Activated naive CD4-positive, alpha-beta T cell treated with anti-CD3 and anti-CD28 coated beads, Interleukin-2, amount 50 U/mL, for 72 hours (primary cell): ENCODE measurements around the gene TENM3. TPM values are rescaled to one million over a fixed set of nuclear protein-coding genes. Genes with fewer than 3 reads are reported as not detected.
"Not testable (repeated sequence)": the region's sequence is repeated elsewhere in the genome, so short reads cannot be mapped to it uniquely, and the experiment has no call there.

Source experiments
- ATAC-seq, 2 donors: fragments of 150-1000 bp; cut with Tn5 transposase; 2 replicates each; pipeline ENCODE4 v1.10.0; 2021; ENCODE audit warnings: mild to moderate bottlenecking in 2 of 2, moderate library complexity in 2 of 2
- DNase-seq, 2 donors: peaks; one replicate each; pipeline ENCODE4 v3.0.0; 2021 to 2022; ENCODE audit warnings: low spot score in 2 of 2
- H3K27ac Mint-ChIP-seq, 2 donors: one replicate each; pipeline ENCODE4 v1.8.0; 2022; ENCODE audit warnings: mild to moderate bottlenecking in 2 of 2, mixed read lengths in 2 of 2
- H3K36me3 Mint-ChIP-seq, 2 donors: one replicate each; pipeline ENCODE4 v1.8.0; 2022; ENCODE audit warnings: mixed read lengths in 2 of 2
- H3K9me3 Mint-ChIP-seq, 2 donors: one replicate each; pipeline ENCODE4 v1.8.0; 2022; ENCODE audit warnings: mixed read lengths in 2 of 2
- total RNA-seq, 2 donors: library from RNA; stranded (reverse); gene quantifications; one replicate each; pipeline ENCODE4 v1.2.3, GENCODE V29; 2022

TENM3 gene
- total RNA-seq, 2 donors from 2014 or later: not detected

- H3K27ac Mint-ChIP-seq, ATAC-seq, H3K36me3 Mint-ChIP-seq, DNase-seq: not testable (repeated sequence)
- peaks cover 11 to 18% of the 10 kb centered on the region in 2 donors for H3K9me3 Mint-ChIP-seq
Observed at GRCh38 chr4:182814065-182814464, 570.9 kb downstream of the TENM3 start.

GRCh38 chr4:182818926-182819730 is 575.9 kb downstream of the TENM3 start:
- DNase-seq (no peak), ATAC-seq (no peak)
- H3K9me3 Mint-ChIP-seq: no peaks in the 10 kb centered on the region
- H3K36me3 Mint-ChIP-seq: no peaks in the 10 kb centered on the region
- no peak overlapping the region for H3K27ac Mint-ChIP-seq

- Mint-ChIP-seq H3K9me3 (no peaks in the 10 kb centered on the region), H3K27ac (no peak overlapping the region), H3K36me3 (no peaks in the 10 kb centered on the region)
- DNase-seq: no peak
- no peak for ATAC-seq
Observed at GRCh38 chr4:182819751-182820150, 576.5 kb downstream of the TENM3 start.

- DNase-seq (no peak), ATAC-seq (no peak)
- no peak overlapping the region for H3K27ac Mint-ChIP-seq
- H3K9me3 Mint-ChIP-seq: no peaks in the 10 kb centered on the region
- no peaks in the 10 kb centered on the region for H3K36me3 Mint-ChIP-seq
Observed at GRCh38 chr4:182822554-182822953, 579.4 kb downstream of the TENM3 start.

- Mint-ChIP-seq H3K36me3 (no peaks in the 10 kb centered on the region), H3K9me3 (no peaks in the 10 kb centered on the region), H3K27ac (no peak overlapping the region)
- no peak for ATAC-seq
- DNase-seq: no peak
Observed at GRCh38 chr4:182823576-182823975, 580.4 kb downstream of the TENM3 start.

GRCh38 chr4:182825003-182825402 is 581.8 kb downstream of the TENM3 start:
- ATAC-seq (no peak), DNase-seq (no peak)
- H3K36me3 Mint-ChIP-seq: no peaks in the 10 kb centered on the region
- H3K27ac Mint-ChIP-seq: no peak overlapping the region
- no peaks in the 10 kb centered on the region for H3K9me3 Mint-ChIP-seq

GRCh38 chr4:182825786-182826185 is 582.6 kb downstream of the TENM3 start:
- no peaks in the 10 kb centered on the region for H3K9me3 Mint-ChIP-seq
- H3K27ac Mint-ChIP-seq: no peak overlapping the region
- no peaks in the 10 kb centered on the region for H3K36me3 Mint-ChIP-seq
- DNase-seq (no peak), ATAC-seq (no peak)

GRCh38 chr4:182826391-182826790 is 583.2 kb downstream of the TENM3 start:
- Mint-ChIP-seq H3K27ac (no peak overlapping the region), H3K9me3 (no peaks in the 10 kb centered on the region), H3K36me3 (no peaks in the 10 kb centered on the region)
- peak in 1 of 2 donors; percentile 24 for DNase-seq
- ATAC-seq: peak; percentile 51 to 66

- no peak overlapping the region for H3K27ac Mint-ChIP-seq
- DNase-seq (no peak), ATAC-seq (no peak)
- no peaks in the 10 kb centered on the region for H3K9me3 Mint-ChIP-seq
- no peaks in the 10 kb centered on the region for H3K36me3 Mint-ChIP-seq
Observed at GRCh38 chr4:182827166-182827565, 584.0 kb downstream of the TENM3 start.

- Mint-ChIP-seq H3K36me3 (no peaks in the 10 kb centered on the region), H3K27ac (no peak overlapping the region)
- no peak for ATAC-seq
Observed at GRCh38 chr4:182827954-182828353, 584.8 kb downstream of the TENM3 start.

GRCh38 chr4:182828360-182829025 is 585.3 kb downstream of the TENM3 start:
- DNase-seq (no peak), ATAC-seq (no peak)
- peaks cover 0 to 4% of the 10 kb centered on the region in 2 donors for H3K9me3 Mint-ChIP-seq
- no peaks in the 10 kb centered on the region for H3K36me3 Mint-ChIP-seq
- no peak overlapping the region for H3K27ac Mint-ChIP-seq

More at GRCh38 chr4:182827954-182828353, 584.8 kb downstream of the TENM3 start:
- H3K9me3 Mint-ChIP-seq: peaks cover 0 to 4% of the 10 kb centered on the region in 2 donors
- DNase-seq: no peak

- ATAC-seq: no peak
- no peak for DNase-seq
- H3K9me3 Mint-ChIP-seq: peaks cover 0 to 4% of the 10 kb centered on the region in 2 donors
- H3K27ac Mint-ChIP-seq: no peak overlapping the region
- no peaks in the 10 kb centered on the region for H3K36me3 Mint-ChIP-seq
Observed at GRCh38 chr4:182829196-182829595, 586.0 kb downstream of the TENM3 start.

- peaks cover 0 to 4% of the 10 kb centered on the region in 2 donors for H3K9me3 Mint-ChIP-seq
- no peak for ATAC-seq
Observed at GRCh38 chr4:182831376-182831775, 588.2 kb downstream of the TENM3 start.

GRCh38 chr4:182832352-182833120 is 589.3 kb downstream of the TENM3 start:
- H3K9me3 Mint-ChIP-seq: peaks cover 0 to 4% of the 10 kb centered on the region in 2 donors
- no peak overlapping the region for H3K27ac Mint-ChIP-seq
- ATAC-seq (no peak), DNase-seq (no peak)
- no peaks in the 10 kb centered on the region for H3K36me3 Mint-ChIP-seq

More at GRCh38 chr4:182831376-182831775, 588.2 kb downstream of the TENM3 start:
- DNase-seq: no peak
- Mint-ChIP-seq H3K27ac (no peak overlapping the region), H3K36me3 (no peaks in the 10 kb centered on the region)

GRCh38 chr4:182835006-182835740 is 592.0 kb downstream of the TENM3 start:
- no peaks in the 10 kb centered on the region for H3K36me3 Mint-ChIP-seq
- DNase-seq: no peak
- ATAC-seq: no peak
- H3K27ac Mint-ChIP-seq: peak overlapping the region in 1 of 2 donors; percentile 12
- peaks cover 0 to 4% of the 10 kb centered on the region in 2 donors for H3K9me3 Mint-ChIP-seq

- Mint-ChIP-seq H3K36me3 (no peaks in the 10 kb centered on the region), H3K9me3 (no peaks in the 10 kb centered on the region), H3K27ac (peak overlapping the region in 1 of 2 donors; percentile 55)
- no peak for DNase-seq
- no peak for ATAC-seq
Observed at GRCh38 chr4:182837831-182838230, 594.6 kb downstream of the TENM3 start.
